Stimulated activated CD8-positive, alpha-beta memory T cell treated with anti-CD3 and anti-CD28 coated beads, Interleukin-12 subunit alpha, Interleukin-12 subunit beta, amount 100 ng/mL, for 24 hours (primary cell): ENCODE results near the gene NCOA5.

ENCODE experiments used
- DNase-seq: peaks from one replicate; pipeline ENCODE4 v3.0.0-alpha.2; 2020; ENCODE audit errors: extremely low read depth

NCOA5 gene

GRCh38 chr20:46040902-46041535, 48.7 kb downstream of the NCOA5 start:
- no peak for DNase-seq

GRCh38 chr20:46037036-46037435, 52.7 kb downstream of the NCOA5 start:
- no peak for DNase-seq

GRCh38 chr20:46036370-46036769, 53.4 kb downstream of the NCOA5 start:
- no peak for DNase-seq

GRCh38 chr20:46035713-46036112, 54.0 kb downstream of the NCOA5 start:
- no peak for DNase-seq

GRCh38 chr20:46035253-46035652, 54.5 kb downstream of the NCOA5 start:
- no peak for DNase-seq

- no peak for DNase-seq
Observed at GRCh38 chr20:46034039-46034438, 55.7 kb downstream of the NCOA5 start.

GRCh38 chr20:46031701-46032254, 58.0 kb downstream of the NCOA5 start:
- no peak for DNase-seq

GRCh38 chr20:46031014-46031569, 58.7 kb downstream of the NCOA5 start:
- DNase-seq: no peak

- DNase-seq: no peak
Observed at GRCh38 chr20:46030284-46031013, 59.3 kb downstream of the NCOA5 start.

- DNase-seq: no peak
Observed at GRCh38 chr20:46028772-46029371, 60.9 kb downstream of the NCOA5 start, which contains the start of gene SLC12A5. TSS of gene SLC12A5 (plus strand) at chr20:46029215. CDS start at chr20:46029345, 130 bp downstream.

GRCh38 chr20:46028110-46028509, 61.7 kb downstream of the NCOA5 start:
- no peak for DNase-seq

GRCh38 chr20:46027245-46027853, 62.4 kb downstream of the NCOA5 start:
- no peak for DNase-seq

- DNase-seq: no peak
Observed at GRCh38 chr20:46025376-46025783, 64.4 kb downstream of the NCOA5 start.

GRCh38 chr20:46023999-46024398, 65.8 kb downstream of the NCOA5 start:
- no peak for DNase-seq

- DNase-seq: no peak
Observed at GRCh38 chr20:46023148-46023484, 66.6 kb downstream of the NCOA5 start.

GRCh38 chr20:46022411-46023147, 67.2 kb downstream of the NCOA5 start:
- DNase-seq: peak; percentile 59

- DNase-seq: no peak
Observed at GRCh38 chr20:46021361-46022359, 68.1 kb downstream of the NCOA5 start.

GRCh38 chr20:46020555-46020954, 69.2 kb downstream of the NCOA5 start:
- DNase-seq: no peak

- DNase-seq: no peak
Observed at GRCh38 chr20:46018611-46019010, 71.2 kb downstream of the NCOA5 start.

- no peak for DNase-seq
Observed at GRCh38 chr20:46018112-46018511, 71.7 kb downstream of the NCOA5 start.
